ENCODE results near the gene TRIM50. TPM values are rescaled to one million over a fixed set of nuclear protein-coding genes. Genes with fewer than 3 reads are reported as not detected.
A peak's percentile ranks its signal among the peaks of the same experiment; 100 is the strongest.
"Not testable (repeated sequence)": the region's sequence is repeated elsewhere in the genome, so short reads cannot be mapped to it uniquely, and the experiment has no call there.

The TRIM50 gene
- not detected for total RNA-seq

GRCh38 chr7:73327922-73328321 lies at the start of gene TRIM50, which contains the start of gene FKBP6:
TSS of gene TRIM50 (minus strand) at chr7:73328082. CDS start at chr7:73324787, 3,295 bp downstream.
TSS of gene FKBP6 (plus strand) at chr7:73328161. CDS start at chr7:73328429, 268 bp downstream.
- ATAC-seq; CTCF ChIA-PET; H3K27me3 Mint-ChIP-seq (ENCODE audit: low read depth); H3K4me3 Mint-ChIP-seq; H3K36me3 Mint-ChIP-seq (ENCODE audit: low read depth); POLR2A ChIA-PET; H3K27ac Mint-ChIP-seq; H3K9me3 Mint-ChIP-seq (ENCODE audit: insufficient read depth); DNase-seq: not testable (repeated sequence)
- H3K4me1 Mint-ChIP-seq (ENCODE audit: low read depth), result peaks cover 18% of the 10 kb centered on the region

GRCh38 chr7:73376671-73377412 lies 49.0 kb upstream of the TRIM50 start:
- ChIA-PET CTCF (no interaction called here), POLR2A (no interaction called here)
- Mint-ChIP-seq H3K4me3 (no peak overlapping the region), H3K36me3 (ENCODE audit: low read depth) (no peaks in the 10 kb centered on the region), H3K4me1 (ENCODE audit: low read depth) (no peaks in the 10 kb centered on the region), H3K9me3 (ENCODE audit: insufficient read depth) (no peaks in the 10 kb centered on the region), H3K27ac (no peak overlapping the region), H3K27me3 (ENCODE audit: low read depth) (peaks cover 21% of the 10 kb centered on the region)
- ATAC-seq (no peak), DNase-seq (no peak)

- H3K4me3 Mint-ChIP-seq; DNase-seq; POLR2A ChIA-PET; H3K27ac Mint-ChIP-seq; H3K36me3 Mint-ChIP-seq (ENCODE audit: low read depth); H3K9me3 Mint-ChIP-seq (ENCODE audit: insufficient read depth); CTCF ChIA-PET; ATAC-seq; H3K4me1 Mint-ChIP-seq (ENCODE audit: low read depth): not testable (repeated sequence)
- H3K27me3 Mint-ChIP-seq (ENCODE audit: low read depth), result peaks cover 20% of the 10 kb centered on the region
These were observed 48.4 kb upstream of the TRIM50 start for GRCh38 chr7:73376262-73376661.

GRCh38 chr7:73373741-73374140 lies 45.9 kb upstream of the TRIM50 start:
- DNase-seq (no peak), ATAC-seq (no peak)
- Mint-ChIP-seq H3K4me1 (ENCODE audit: low read depth) (no peaks in the 10 kb centered on the region), H3K27me3 (ENCODE audit: low read depth) (peaks cover 17% of the 10 kb centered on the region), H3K27ac (no peak overlapping the region), H3K4me3 (no peak overlapping the region), H3K9me3 (ENCODE audit: insufficient read depth) (no peaks in the 10 kb centered on the region), H3K36me3 (ENCODE audit: low read depth) (no peaks in the 10 kb centered on the region)
- ChIA-PET CTCF (no interaction called here), POLR2A (no interaction called here)

GRCh38 chr7:73369622-73370021 lies 41.7 kb upstream of the TRIM50 start:
- POLR2A ChIA-PET, result no interaction called here
- no peak overlapping the region for H3K27ac Mint-ChIP-seq

GRCh38 chr7:73369009-73369408 lies 41.1 kb upstream of the TRIM50 start:
- POLR2A ChIA-PET, result no interaction called here
- no peaks in the 10 kb centered on the region for H3K9me3 Mint-ChIP-seq (ENCODE audit: insufficient read depth)

More at GRCh38 chr7:73369622-73370021, 41.7 kb upstream of the TRIM50 start:
- Mint-ChIP-seq H3K27me3 (ENCODE audit: low read depth) (no peaks in the 10 kb centered on the region), H3K36me3 (ENCODE audit: low read depth) (no peaks in the 10 kb centered on the region), H3K4me1 (ENCODE audit: low read depth) (no peaks in the 10 kb centered on the region), H3K9me3 (ENCODE audit: insufficient read depth) (no peaks in the 10 kb centered on the region), H3K4me3 (no peak overlapping the region)
- ATAC-seq (no peak), DNase-seq (no peak)
- CTCF ChIA-PET, result no interaction called here

GRCh38 chr7:73366990-73367389 lies 39.1 kb upstream of the TRIM50 start:
- Mint-ChIP-seq H3K9me3 (ENCODE audit: insufficient read depth) (no peaks in the 10 kb centered on the region), H3K36me3 (ENCODE audit: low read depth) (no peaks in the 10 kb centered on the region), H3K27ac (no peak overlapping the region), H3K4me3 (no peak overlapping the region), H3K27me3 (ENCODE audit: low read depth) (no peaks in the 10 kb centered on the region), H3K4me1 (ENCODE audit: low read depth) (no peaks in the 10 kb centered on the region)
- no peak for DNase-seq
- CTCF ChIA-PET, result no interaction called here
- POLR2A ChIA-PET, result no interaction called here
- no peak for ATAC-seq

More at GRCh38 chr7:73369009-73369408, 41.1 kb upstream of the TRIM50 start:
- no peak for DNase-seq
- Mint-ChIP-seq H3K4me1 (ENCODE audit: low read depth) (no peaks in the 10 kb centered on the region), H3K27me3 (ENCODE audit: low read depth) (no peaks in the 10 kb centered on the region), H3K4me3 (no peak overlapping the region), H3K27ac (no peak overlapping the region), H3K36me3 (ENCODE audit: low read depth) (no peaks in the 10 kb centered on the region)
- CTCF ChIA-PET, result no interaction called here
- no peak for ATAC-seq

- DNase-seq, result no peak
- Mint-ChIP-seq H3K4me1 (ENCODE audit: low read depth) (no peaks in the 10 kb centered on the region), H3K9me3 (ENCODE audit: insufficient read depth) (no peaks in the 10 kb centered on the region), H3K27ac (no peak overlapping the region), H3K36me3 (ENCODE audit: low read depth) (no peaks in the 10 kb centered on the region), H3K4me3 (no peak overlapping the region), H3K27me3 (ENCODE audit: low read depth) (no peaks in the 10 kb centered on the region)
- ATAC-seq, result no peak
- ChIA-PET CTCF (interaction anchor here (0.9 kb wide), 1 partner anchor 43 kb away, joined by 3 read pairs; no protein-coding TSS in a partner anchor), POLR2A (no interaction called here)
These were observed 38.2 kb upstream of the TRIM50 start for GRCh38 chr7:73366127-73366526.

- Mint-ChIP-seq H3K4me3 (no peak overlapping the region), H3K4me1 (ENCODE audit: low read depth) (no peaks in the 10 kb centered on the region), H3K9me3 (ENCODE audit: insufficient read depth) (no peaks in the 10 kb centered on the region), H3K27ac (no peak overlapping the region), H3K36me3 (ENCODE audit: low read depth) (no peaks in the 10 kb centered on the region), H3K27me3 (ENCODE audit: low read depth) (no peaks in the 10 kb centered on the region)
- CTCF ChIA-PET, result no interaction called here
- POLR2A ChIA-PET, result no interaction called here
- no peak for ATAC-seq
- no peak for DNase-seq
These were observed 36.3 kb upstream of the TRIM50 start for GRCh38 chr7:73364006-73364728.

GRCh38 chr7:73363225-73364005 lies 35.5 kb upstream of the TRIM50 start:
- Mint-ChIP-seq H3K4me3 (no peak overlapping the region), H3K36me3 (ENCODE audit: low read depth) (no peaks in the 10 kb centered on the region), H3K27ac (no peak overlapping the region), H3K27me3 (ENCODE audit: low read depth) (no peaks in the 10 kb centered on the region), H3K4me1 (ENCODE audit: low read depth) (no peaks in the 10 kb centered on the region), H3K9me3 (ENCODE audit: insufficient read depth) (no peaks in the 10 kb centered on the region)
- ChIA-PET POLR2A (no interaction called here), CTCF (no interaction called here)
- ATAC-seq, result no peak
- DNase-seq, result no peak

- H3K27me3 Mint-ChIP-seq (ENCODE audit: low read depth); H3K27ac Mint-ChIP-seq; H3K4me1 Mint-ChIP-seq (ENCODE audit: low read depth); H3K9me3 Mint-ChIP-seq (ENCODE audit: insufficient read depth); ATAC-seq; H3K4me3 Mint-ChIP-seq; H3K36me3 Mint-ChIP-seq (ENCODE audit: low read depth); CTCF ChIA-PET; DNase-seq; POLR2A ChIA-PET: not testable (repeated sequence)
These were observed 32.7 kb upstream of the TRIM50 start for GRCh38 chr7:73360590-73360989.

GRCh38 chr7:73359746-73360375 lies 32.0 kb upstream of the TRIM50 start:
- no peaks in the 10 kb centered on the region for H3K27me3 Mint-ChIP-seq (ENCODE audit: low read depth)
- CTCF ChIA-PET, result no interaction called here
- no peaks in the 10 kb centered on the region for H3K9me3 Mint-ChIP-seq (ENCODE audit: insufficient read depth)
- DNase-seq (no peak), ATAC-seq (no peak)
- H3K4me1 Mint-ChIP-seq (ENCODE audit: low read depth), result peaks cover 4% of the 10 kb centered on the region
- no peak overlapping the region for H3K4me3 Mint-ChIP-seq
- no peaks in the 10 kb centered on the region for H3K36me3 Mint-ChIP-seq (ENCODE audit: low read depth)
- H3K27ac Mint-ChIP-seq, result peak overlapping the region; percentile 20
- POLR2A ChIA-PET, result no interaction called here
